ENCODE data around the gene CAPN13. TPM values are rescaled to one million over a fixed set of nuclear protein-coding genes. Genes with fewer than 3 reads are reported as not detected.

Gene CAPN13
- total RNA-seq, 1 donor from 2014 or later = not detected

DNA sequence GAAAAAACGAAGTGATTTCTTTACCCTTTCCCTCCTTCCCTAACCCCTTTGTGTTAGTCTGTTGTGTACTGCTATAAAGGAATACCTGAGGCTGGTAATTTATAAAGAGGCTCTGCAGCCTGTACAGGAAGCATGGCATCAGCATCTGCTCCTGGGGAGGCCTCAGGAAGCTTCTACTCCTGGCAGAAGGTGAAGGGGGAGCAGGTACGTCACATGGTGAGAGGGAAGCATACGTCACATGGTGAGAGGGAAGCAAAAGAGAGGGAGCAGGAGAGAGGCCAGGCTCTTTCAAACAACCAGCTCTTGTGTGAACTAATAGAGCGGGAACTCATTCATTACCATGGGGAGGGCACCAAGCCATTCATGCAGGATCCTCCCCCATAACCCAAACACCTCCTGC is 126.2 kb downstream of the CAPN13 start:
- Histone ChIP-seq H3K4me3 (no peak overlapping the region), H3K27me3 (no peaks in the 10 kb centered on the region), H3K27ac (no peak overlapping the region), H3K4me1 (no peaks in the 10 kb centered on the region), H3K36me3 (no peaks in the 10 kb centered on the region), H3K9me3 (no peaks in the 10 kb centered on the region)
- DNase-seq (ENCODE audit: low spot score in 2 of 2) = no peak
- intact Hi-C loops (cut with DNase I) = no loop called here
- TF ChIP-seq, protein P1, sequence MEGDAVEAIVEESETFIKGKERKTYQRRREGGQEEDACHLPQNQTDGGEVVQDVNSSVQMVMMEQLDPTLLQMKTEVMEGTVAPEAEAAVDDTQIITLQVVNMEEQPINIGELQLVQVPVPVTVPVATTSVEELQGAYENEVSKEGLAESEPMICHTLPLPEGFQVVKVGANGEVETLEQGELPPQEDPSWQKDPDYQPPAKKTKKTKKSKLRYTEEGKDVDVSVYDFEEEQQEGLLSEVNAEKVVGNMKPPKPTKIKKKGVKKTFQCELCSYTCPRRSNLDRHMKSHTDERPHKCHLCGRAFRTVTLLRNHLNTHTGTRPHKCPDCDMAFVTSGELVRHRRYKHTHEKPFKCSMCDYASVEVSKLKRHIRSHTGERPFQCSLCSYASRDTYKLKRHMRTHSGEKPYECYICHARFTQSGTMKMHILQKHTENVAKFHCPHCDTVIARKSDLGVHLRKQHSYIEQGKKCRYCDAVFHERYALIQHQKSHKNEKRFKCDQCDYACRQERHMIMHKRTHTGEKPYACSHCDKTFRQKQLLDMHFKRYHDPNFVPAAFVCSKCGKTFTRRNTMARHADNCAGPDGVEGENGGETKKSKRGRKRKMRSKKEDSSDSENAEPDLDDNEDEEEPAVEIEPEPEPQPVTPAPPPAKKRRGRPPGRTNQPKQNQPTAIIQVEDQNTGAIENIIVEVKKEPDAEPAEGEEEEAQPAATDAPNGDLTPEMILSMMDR (IDR thresholded peaks at IDR 0.05) = no peak

GRCh38 chr2:30680121-30680520 is 127.1 kb downstream of the CAPN13 start:
- no peak for DNase-seq (ENCODE audit: low spot score in 2 of 2)
- no peaks in the 10 kb centered on the region for H3K9me3 ChIP-seq
- TF ChIP-seq, protein P1 (IDR thresholded peaks at IDR 0.05) = no peak
- H3K36me3 ChIP-seq = no peaks in the 10 kb centered on the region
- no peak overlapping the region for H3K27ac ChIP-seq
- no peaks in the 10 kb centered on the region for H3K4me1 ChIP-seq
- H3K4me3 ChIP-seq = no peak overlapping the region
- intact Hi-C loops (cut with DNase I) = no loop called here
- H3K27me3 ChIP-seq = no peaks in the 10 kb centered on the region

DNA sequence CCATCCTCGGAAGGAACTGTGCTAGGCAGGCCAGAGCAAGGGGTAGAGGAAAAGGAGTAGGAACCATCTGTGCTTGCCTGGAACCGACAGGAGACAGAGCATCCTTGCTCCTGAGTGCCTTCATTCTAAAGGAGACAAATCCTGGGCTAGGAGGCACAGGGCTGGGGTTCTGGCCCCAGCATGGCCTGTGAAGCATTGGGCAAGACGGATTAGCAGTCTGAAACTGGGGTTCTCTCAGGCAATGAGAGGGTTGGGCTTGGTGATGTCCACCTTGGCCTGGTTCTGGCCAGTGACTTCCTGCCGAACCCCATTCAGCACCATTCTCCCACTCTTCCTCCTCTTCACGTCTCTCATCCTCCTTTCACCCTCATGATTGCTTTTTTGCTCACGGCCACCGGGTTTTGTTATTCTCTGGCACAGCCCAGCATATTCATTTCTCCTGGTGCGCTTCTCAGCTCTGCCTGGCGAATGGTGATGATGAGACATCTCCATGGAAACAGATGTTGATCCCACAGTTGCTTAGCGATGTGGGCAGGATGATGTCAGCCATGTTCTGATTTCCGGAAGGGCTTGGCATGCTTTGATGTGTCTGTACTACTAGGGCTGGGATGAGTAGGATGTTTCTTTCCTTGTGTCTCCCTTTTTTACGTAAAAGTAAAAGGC is 127.7 kb downstream of the CAPN13 start:
- TF ChIP-seq, protein P1 (IDR thresholded peaks at IDR 0.05) = no peak

GRCh38 chr2:30678410-30679137 is 128.7 kb downstream of the CAPN13 start:
- TF ChIP-seq, protein P1 (IDR thresholded peaks at IDR 0.05) = no peak
- DNase-seq (ENCODE audit: low spot score in 2 of 2) = no peak
- Histone ChIP-seq H3K36me3 (no peaks in the 10 kb centered on the region), H3K4me3 (no peak overlapping the region), H3K27me3 (no peaks in the 10 kb centered on the region), H3K9me3 (no peaks in the 10 kb centered on the region), H3K27ac (no peak overlapping the region), H3K4me1 (no peaks in the 10 kb centered on the region)
- intact Hi-C loops (cut with DNase I) = no loop called here

More for the DNA sequence above, 127.7 kb downstream of the CAPN13 start:
- no peak for DNase-seq (ENCODE audit: low spot score in 2 of 2)
- no peaks in the 10 kb centered on the region for H3K27me3 ChIP-seq
- H3K27ac ChIP-seq = no peak overlapping the region
- no peaks in the 10 kb centered on the region for H3K9me3 ChIP-seq
- H3K4me1 ChIP-seq = no peaks in the 10 kb centered on the region
- intact Hi-C loops (cut with DNase I) = no loop called here
- H3K36me3 ChIP-seq = no peaks in the 10 kb centered on the region
- no peak overlapping the region for H3K4me3 ChIP-seq

- TF ChIP-seq, protein P1 (IDR thresholded peaks at IDR 0.05) = no peak
- intact Hi-C loops (cut with DNase I) = no loop called here
- DNase-seq (ENCODE audit: low spot score in 2 of 2) = no peak
These were observed 129.3 kb downstream of the CAPN13 start for GRCh38 chr2:30677861-30678385.

More at GRCh38 chr2:30677861-30678385, 129.3 kb downstream of the CAPN13 start:
- Histone ChIP-seq H3K4me1 (no peaks in the 10 kb centered on the region), H3K27me3 (no peaks in the 10 kb centered on the region), H3K9me3 (no peaks in the 10 kb centered on the region), H3K36me3 (no peaks in the 10 kb centered on the region), H3K4me3 (no peak overlapping the region), H3K27ac (no peak overlapping the region)
